GM19372 (cell line): ENCODE results near the gene LARP4.
"Not testable (repeated sequence)": the region's sequence is repeated elsewhere in the genome, so short reads cannot be mapped to it uniquely, and the experiment has no call there.

Experiments
- ATAC-seq: cut with Tn5 transposase; IDR thresholded peaks from one replicate; pipeline ENCODE4 v1.9.1; 2021; ENCODE audit warnings: mild to moderate bottlenecking, low read depth, moderate library complexity; ENCODE audit not compliant: unreplicated experiment

Gene LARP4

DNA sequence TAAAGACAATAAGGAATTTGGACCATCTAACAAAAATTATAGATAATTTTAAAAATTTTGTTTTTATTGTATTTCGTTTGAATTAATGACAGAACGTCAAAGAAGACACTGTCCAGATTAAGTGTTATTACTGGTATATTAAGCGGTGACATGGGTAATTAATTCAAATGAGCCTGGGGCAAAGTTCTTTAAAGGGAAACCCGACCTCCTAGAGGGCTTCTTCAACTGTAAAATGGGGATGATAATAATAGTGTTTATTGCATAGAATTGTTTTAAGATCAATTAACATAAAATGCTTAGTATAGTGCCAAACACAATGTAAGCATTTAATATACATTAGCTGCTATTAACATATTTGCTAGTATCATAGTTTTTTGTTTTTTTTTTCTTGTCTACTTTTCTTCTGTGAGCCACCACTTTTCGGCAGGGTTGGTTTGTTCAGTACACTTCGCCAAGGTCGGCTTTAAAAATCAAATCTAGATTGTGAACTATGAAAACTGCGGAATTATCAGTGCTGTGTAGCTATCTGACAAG, 514 bp upstream of the LARP4 start:
- peak; percentile 23 for ATAC-seq

- peak; percentile 12 for ATAC-seq
Observed at GRCh38 chr12:50401500-50402081, 906 bp downstream of the LARP4 start.

DNA sequence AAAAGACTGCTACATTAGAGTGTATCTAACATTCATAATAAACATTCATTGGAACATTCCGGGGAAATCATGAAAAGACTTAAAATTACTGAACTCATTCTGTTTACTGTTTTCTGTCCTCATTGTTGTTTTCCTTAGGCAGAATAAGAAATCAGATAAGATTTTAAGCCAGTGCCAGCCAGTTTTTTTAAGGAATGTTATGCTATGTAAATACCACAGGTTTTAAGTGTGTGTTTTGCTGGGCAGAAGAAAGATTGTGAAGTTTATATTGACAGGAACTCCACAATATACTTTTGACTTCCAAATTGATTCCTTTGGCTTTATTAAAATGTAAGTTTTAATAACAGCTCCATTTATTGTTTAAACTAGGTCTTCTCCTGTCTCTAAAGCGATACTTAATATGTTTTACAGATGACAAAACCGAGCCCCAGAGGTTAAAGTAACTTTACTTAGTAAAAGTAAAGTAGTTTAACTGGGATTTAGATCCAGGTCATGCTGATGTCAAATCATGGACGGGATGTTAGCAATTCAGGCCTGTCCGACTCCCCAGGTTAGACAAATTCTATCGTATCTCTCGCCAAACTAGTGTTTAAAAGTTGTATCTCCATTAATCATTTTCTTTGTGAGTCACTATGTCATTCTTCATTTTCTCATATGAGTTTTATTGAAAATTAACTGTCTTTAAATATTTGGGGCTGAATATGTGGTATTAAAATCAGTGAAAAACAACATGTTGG, 1.7 kb downstream of the LARP4 start:
- no peak for ATAC-seq

DNA sequence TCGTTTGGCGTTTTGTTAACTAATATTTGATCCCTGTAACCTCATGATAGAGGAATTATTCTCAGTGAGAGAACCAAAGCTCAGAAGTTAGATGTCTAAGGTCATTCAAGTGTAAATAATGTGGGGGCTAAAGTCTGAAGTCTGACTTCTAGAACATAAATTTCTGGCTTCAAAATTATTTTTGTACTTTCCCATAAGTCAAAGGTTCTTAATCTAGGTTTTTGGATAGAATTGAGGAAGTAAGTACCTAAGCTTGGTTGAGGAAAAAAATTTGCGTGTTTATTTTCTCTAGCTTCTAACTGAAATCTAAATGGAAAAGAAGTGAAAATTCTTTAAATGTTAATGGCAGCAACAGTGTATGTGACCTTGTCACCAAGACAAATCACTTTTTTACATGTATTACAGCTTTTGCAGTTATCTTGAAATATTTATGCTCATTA, 2.3 kb downstream of the LARP4 start:
- no peak for ATAC-seq

DNA sequence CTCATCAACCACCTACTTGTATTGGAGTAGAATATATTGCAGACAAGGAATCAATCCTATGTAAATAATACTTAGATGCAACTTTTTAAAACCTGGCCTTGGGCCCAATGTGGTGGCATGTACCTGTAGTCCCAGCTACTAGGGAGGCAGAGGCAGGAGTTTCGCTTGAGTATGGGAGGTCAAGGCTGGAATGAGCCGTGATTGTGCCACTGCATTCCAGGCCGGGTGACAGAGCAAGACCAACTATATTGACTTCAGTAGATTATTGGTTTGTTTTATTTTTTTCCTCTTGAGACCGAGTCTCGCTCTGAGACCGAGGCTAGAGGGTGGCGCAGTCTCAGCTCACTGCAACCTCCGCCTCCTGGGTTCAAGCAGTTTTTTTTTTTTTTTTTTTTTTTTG, 3.6 kb downstream of the LARP4 start:
- no peak for ATAC-seq

- no peak for ATAC-seq
Observed at GRCh38 chr12:50411051-50411660, 10.5 kb downstream of the LARP4 start.

DNA sequence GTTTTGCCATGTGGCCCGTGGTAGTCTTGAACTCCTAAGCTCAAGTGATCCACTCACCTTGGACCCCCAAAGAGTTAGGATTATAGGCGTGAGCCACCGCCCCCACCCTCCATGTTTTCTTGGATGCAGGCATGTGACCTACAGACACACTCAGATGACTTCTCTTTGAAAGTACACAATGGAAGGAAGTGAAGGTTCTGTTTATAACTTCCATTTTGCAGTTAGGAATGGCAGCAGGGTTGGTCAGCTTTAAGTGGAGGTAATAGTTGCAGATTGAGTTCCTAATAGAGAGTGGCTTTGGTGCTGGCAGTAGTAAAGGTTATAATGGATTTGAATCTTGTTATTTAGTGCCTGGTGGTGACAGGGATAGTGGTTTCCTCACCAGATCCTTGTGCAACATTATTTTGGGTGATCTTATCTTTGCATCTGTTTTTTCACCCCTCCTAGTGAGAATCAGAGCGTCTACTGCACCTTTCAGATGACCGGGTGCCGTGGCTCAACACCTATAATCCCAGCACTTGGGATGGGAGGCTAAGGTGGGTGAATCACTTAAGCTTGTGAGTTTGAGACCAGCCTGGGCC, 15.3 kb downstream of the LARP4 start:
- ATAC-seq: no peak

DNA sequence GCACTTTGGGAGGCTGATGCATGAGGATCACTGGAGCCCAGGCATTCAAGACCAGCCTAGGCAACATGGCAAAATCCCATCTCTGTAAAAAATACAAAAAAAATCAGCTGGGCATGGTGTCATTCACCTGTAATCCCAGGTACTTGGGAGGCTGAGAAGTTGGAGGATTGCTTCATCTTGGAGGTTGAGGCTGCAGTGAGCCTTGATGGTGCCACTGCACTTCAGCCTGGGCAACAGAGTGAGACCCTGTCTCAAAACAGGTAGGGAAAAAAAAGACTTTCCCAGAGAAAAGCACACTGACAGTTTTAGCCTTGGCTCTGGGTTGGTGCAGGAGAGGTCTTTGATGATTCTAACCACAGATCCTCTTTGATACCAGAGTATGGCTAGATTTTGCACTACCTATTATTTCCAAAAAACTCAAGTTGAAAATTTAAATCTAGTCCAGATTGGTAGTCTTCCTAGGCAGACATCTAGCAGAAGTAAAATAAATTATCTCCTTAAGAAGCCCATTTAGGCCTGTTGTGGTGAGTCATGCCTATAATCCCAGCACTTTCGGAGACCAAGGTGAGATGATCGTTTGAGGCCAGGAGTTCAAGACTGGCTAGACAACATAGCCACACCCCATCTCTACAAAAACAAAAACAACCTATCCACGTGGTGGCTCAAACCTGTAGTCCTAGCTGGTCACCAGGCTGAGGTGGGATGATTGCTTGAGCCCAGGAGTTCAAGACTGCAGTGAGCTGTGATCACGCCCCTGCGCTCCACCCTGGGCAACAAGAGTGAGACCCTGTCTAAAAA, 18.6 kb downstream of the LARP4 start:
- no peak for ATAC-seq

- not testable (repeated sequence) for ATAC-seq
Observed at GRCh38 chr12:50422855-50423254, 22.2 kb downstream of the LARP4 start.

GRCh38 chr12:50423342-50423741, 22.7 kb downstream of the LARP4 start:
- ATAC-seq: not testable (repeated sequence)

GRCh38 chr12:50425589-50426258, 25.0 kb downstream of the LARP4 start:
- no peak for ATAC-seq

- not testable (repeated sequence) for ATAC-seq
Observed at GRCh38 chr12:50431656-50432055, 31.0 kb downstream of the LARP4 start.

DNA sequence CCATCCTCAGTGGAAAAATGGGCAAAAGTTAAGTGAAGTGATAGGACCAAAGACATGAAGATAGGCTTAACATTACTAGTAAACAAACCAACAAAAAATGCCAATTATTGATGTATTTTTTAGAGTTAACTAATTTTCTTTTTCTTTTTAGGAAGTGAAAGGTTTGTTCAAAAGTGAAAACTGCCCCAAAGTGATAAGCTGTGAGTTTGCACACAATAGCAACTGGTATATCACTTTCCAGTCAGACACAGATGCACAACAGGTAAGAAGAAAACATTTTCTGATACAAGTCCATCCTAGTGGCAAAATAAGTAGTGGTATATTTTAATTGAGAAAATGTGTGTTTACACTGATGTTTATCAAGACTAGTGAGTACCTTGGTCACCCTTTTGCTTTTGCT, 39.6 kb downstream of the LARP4 start:
- no peak for ATAC-seq

GRCh38 chr12:50441763-50442162, 41.1 kb downstream of the LARP4 start:
- no peak for ATAC-seq

GRCh38 chr12:50442178-50442908, 41.7 kb downstream of the LARP4 start:
- no peak for ATAC-seq

- not testable (repeated sequence) for ATAC-seq
Observed at GRCh38 chr12:50449671-50450070, 49.0 kb downstream of the LARP4 start.

DNA sequence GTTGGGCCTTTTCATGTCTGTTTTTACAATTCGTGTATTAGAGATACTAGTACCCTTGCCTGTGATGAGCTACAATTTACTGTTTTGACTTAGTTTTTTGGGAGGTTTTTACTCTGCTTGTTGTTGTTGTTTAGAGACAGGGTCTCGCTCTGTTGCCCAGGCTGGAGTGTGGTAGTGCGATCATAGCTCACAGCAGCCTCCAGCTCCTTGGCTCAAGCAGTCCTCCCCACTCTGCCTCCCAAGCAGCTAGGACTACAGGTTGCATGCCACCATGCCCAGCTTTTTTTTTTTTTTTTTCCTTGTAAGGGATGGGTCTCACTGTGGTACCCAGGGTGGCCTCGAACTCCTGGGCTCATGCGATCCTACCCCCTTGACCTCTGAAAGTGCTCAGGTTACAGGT, 52.1 kb downstream of the LARP4 start:
- ATAC-seq: no peak

DNA sequence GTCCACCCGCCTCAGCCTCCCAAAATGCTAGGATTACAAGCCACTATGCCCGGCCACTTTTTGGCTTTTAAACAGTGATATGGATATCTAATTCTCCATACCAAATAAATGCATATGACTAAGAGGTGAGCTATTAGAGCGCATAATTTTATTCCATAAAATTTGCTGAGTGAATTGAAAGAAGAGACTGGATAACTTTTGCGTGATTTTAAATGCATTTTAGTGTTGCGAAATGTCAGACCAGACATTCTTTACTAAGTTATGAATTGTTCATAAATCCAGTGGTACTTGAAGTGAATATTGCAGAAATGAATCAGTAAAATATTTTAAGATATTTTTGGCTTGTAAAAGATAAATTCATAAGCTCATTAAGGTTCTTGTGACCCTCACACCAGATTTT, 53.2 kb downstream of the LARP4 start:
- no peak for ATAC-seq

DNA sequence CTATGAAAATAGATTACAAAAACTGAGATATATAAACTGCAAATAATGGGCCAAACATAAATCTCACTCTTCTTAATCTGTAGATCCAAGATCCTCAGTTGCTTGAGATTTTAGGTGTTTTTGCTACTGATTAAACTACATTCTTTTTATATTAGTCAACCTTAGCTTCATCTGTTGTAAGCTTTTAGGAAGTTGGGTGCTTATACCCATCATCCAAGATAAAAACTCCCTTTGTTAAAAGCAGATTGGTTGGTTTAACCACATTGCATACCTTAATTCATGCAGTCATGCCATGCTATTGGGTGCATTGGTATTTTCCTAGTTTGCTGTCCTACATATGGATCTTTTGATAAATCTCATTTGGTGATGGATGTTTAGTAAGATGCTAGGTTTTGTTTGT, 57.9 kb downstream of the LARP4 start:
- no peak for ATAC-seq
